GM12865 (cell line): ENCODE results near the gene HECW1.

Experiments
- DNase-seq: peaks from one replicate; pipeline ENCODE4 v3.0.0; 2010; ENCODE audit warnings: low read depth
- H3K4me3 ChIP-seq: 2 replicates; pipeline ENCODE4 v1.5.1; 2011; ENCODE audit warnings: mild to moderate bottlenecking, low read depth, low read length, control low read depth
- CTCF ChIP-seq: IDR thresholded peaks from 2 replicates; pipeline ENCODE4 v1.5.1; 2011; ENCODE audit warnings: low read length, control low read depth, low read depth, inconsistent platforms; ENCODE audit not compliant: insufficient read depth; ENCODE audit errors: missing control alignments

Gene HECW1

DNA sequence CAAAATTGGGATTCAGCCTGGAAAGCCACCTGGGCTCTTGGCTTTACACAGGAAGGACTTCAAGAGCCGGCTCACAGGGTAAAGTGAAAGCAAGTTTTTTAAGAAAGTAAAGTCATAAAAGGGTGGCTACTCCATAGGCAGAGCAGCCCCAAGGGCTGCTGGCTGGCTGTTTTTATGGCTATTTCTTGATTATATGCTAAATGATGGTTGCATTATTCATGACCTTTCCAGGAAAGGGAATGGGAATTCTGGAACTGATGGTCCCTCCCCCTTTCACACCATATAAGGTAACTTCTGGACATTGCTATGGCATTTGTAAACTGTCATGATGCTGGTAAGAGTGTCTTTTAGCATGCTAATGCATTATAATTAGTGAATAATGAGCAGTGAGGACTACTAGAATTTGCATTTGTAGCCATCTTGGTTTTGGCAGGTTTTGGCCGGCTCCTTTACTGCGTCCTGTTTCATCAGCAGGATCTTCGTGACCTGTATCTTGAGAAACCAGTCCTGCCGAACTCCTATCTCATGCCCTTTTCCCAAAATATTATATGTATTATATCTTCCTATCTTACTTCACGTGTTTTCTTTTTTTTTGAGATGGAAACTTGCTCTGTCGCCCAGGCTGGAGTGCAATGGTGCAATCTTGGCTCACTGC is 80.5 kb downstream of the HECW1 start:
- no peak overlapping the region for H3K4me3 ChIP-seq
- no peak for TF ChIP-seq CTCF
- DNase-seq, result no peak

GRCh38 chr7:43193893-43194292 is 81.4 kb downstream of the HECW1 start:
- no peak overlapping the region for H3K4me3 ChIP-seq
- no peak for TF ChIP-seq CTCF
- no peak for DNase-seq

DNA sequence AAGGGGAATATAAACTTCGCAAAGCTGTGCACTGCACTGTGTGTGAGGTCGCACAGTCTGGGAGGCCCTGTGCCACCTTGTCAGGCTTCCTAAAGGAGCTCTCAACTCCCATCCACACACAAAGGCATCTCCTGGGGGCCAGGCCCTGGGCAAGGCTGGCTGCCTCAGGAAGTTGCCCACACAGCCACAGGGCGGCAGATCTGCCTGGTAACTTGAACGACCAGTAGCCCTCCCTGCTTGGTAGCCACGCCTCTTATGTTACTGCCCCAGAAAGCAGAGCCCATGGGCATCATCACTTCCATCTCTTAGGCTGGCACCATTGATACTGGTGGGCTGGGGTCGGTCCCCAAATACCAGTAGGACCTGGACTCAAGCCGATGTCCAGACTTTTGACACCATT is 82.8 kb downstream of the HECW1 start:
- H3K4me3 ChIP-seq, result no peak overlapping the region
- peak; percentile 4 for DNase-seq
- no peak for TF ChIP-seq CTCF

DNA sequence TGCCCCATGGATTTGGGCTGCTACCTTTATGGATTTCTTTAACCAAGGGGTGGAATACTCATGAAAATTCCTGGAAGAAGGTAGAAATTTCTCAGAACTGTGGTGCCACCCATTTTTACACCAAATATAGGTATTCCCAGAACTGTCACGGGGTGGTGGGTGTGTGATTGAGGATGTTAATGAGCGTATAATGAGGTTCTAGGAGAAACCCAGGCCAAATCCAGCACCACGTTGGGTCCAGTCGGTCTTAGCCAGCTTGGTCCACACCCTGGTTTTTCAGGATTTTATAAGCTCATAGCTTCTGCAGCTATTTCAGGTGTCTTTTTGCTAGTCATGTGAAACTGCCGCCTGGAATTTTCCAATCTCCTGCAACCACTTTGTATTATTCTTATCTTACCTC is 83.3 kb downstream of the HECW1 start:
- no peak for DNase-seq
- no peak overlapping the region for H3K4me3 ChIP-seq
- TF ChIP-seq CTCF, result no peak

GRCh38 chr7:43196379-43196778 is 83.9 kb downstream of the HECW1 start:
- DNase-seq, result no peak
- H3K4me3 ChIP-seq, result no peak overlapping the region
- TF ChIP-seq CTCF, result no peak

DNA sequence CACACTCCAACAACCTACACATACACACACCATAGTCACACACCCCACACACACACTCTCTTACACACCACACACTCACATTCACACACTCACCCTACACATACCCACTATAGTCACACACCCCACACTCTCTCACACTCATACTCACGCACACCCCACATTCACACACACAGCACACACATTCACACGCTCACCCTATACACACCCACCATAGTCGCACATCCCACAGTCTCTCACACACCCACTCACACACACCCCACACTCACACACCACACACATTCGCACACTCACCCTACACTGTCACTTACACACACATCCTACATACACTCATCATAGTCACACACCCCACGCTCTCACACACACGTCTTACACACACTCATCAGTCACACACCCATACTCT is 85.6 kb downstream of the HECW1 start:
- no peak for TF ChIP-seq CTCF
- H3K4me3 ChIP-seq, result no peak overlapping the region
- no peak for DNase-seq

DNA sequence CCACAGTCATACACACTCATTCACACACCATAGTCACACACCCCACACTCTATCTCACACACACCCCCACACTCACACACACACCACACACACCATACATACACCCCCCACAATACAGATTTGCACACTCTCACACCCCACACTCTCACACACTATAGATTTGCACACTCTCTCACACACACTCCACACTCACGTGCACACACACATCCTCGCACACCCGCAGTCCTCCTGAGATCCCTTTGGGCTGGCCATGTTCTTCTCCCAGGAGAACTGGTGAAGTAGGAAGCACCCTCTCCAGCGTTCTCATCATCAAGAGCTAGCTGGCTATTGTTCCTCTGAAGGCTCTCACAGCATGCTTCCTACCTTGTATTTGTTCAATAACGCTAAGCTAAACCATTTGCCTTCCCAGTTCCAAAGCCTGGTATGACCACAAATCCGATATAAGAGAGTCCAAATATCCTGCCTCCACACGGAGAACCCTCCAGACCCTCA is 86.2 kb downstream of the HECW1 start:
- DNase-seq, result no peak
- no peak overlapping the region for H3K4me3 ChIP-seq
- no peak for TF ChIP-seq CTCF
